Motor neuron (in vitro differentiated cells): ENCODE measurements around the gene AFG1L. TPM values are rescaled to one million over a fixed set of nuclear protein-coding genes. Genes with fewer than 3 reads are reported as not detected.
"Not testable (repeated sequence)": the region's sequence is repeated elsewhere in the genome, so short reads cannot be mapped to it uniquely, and the experiment has no call there.

Experiments used
- ATAC-seq, 8 experiments: fragments of 200-7000 bp; cut with Tn5 transposase; replicated peaks in 6 of 8; 2 replicates each; pipeline ENCODE4 v1.8.0; 2021; ENCODE audit warnings: mild to moderate bottlenecking in 8 of 8, moderate library complexity in 8 of 8
- H3K27ac ChIP-seq, 2 donors: fragments of 250-450 bp; sonication (Bioruptor Pico); 2 replicates each; pipeline ENCODE4 v1.9.0; 2021; ENCODE audit warnings: antibody characterized with exemption in 2 of 2, mild to moderate bottlenecking in 2 of 2, moderate library complexity in 1 of 2
- H3K4me1 ChIP-seq, 2 donors: fragments of 250-450 bp; sonication (Bioruptor Pico); replicated peaks in 1 of 2; 2 replicates each; pipeline ENCODE4 v1.6.1; 2021; ENCODE audit warnings: antibody characterized with exemption in 2 of 2, mild to moderate bottlenecking in 2 of 2, moderate library complexity in 1 of 2
- H3K4me3 ChIP-seq, 5 donors: fragments of 250-450 bp; sonication (Bioruptor Pico); 2 replicates each; pipeline ENCODE4 v1.9.0; 2021; ENCODE audit warnings: antibody characterized with exemption in 5 of 5, mild to moderate bottlenecking in 5 of 5, moderate library complexity in 4 of 5
- WGBS, 10 experiments: fragments of 450-650 bp; shearing (Covaris generic); methylation state at CpG; one replicate each; pipeline ENCODE4 v1.0.0; 2022; 5-methylcytosine and 5-hydroxymethylcytosine counted together
- in situ Hi-C, 9 experiments: fragments of 400-800 bp; cut with MboI; loops; one replicate each; pipeline ENCODE4 v1.15.0; 2021; ENCODE audit warnings: low sequenced_read_pairs in 9 of 9, low pct_unique_long_range_greater_than_20kb in 2 of 9; ENCODE audit not compliant: unreplicated experiment in 9 of 9
- total RNA-seq, 8 experiments: library from RNA; unstranded; fragments of 300-600 nt; gene quantifications; 2 replicates each; pipeline versions ENCODE4 v1.2.3 to v1.2.4, GENCODE V29; 2022

The AFG1L gene
- total RNA-seq, 8 experiments from 2014 or later, result 4.3 to 17.4 (median 7.2) TPM

GRCh38 chr6:108510461-108511319, 215.8 kb downstream of the AFG1L start:
- H3K4me3 ChIP-seq, result no peak overlapping the region
- in situ Hi-C loops, result loop anchor here in 1 of 9 experiments (25.0 kb wide), 1 partner anchor 423 kb away; no protein-coding TSS in a partner anchor
- ATAC-seq, result peak in 6 of 8 experiments; percentile 32 to 66 (median 59)
- H3K4me1 ChIP-seq, result no peaks in the 10 kb centered on the region
- 44 to 89% (median 69%) methylated on average over 1 to 5 of the region's 5 CpGs; no CpG with 5 or more reads in 1 of the 10 experiments for WGBS, 10 experiments
- H3K27ac ChIP-seq, result no peak overlapping the region

- in situ Hi-C loops, result loop anchor here in 1 of 9 experiments (25.0 kb wide), 1 partner anchor 432 kb away; no protein-coding TSS in a partner anchor
- Histone ChIP-seq H3K27ac (no peak overlapping the region), H3K4me1 (no peaks in the 10 kb centered on the region), H3K4me3 (no peak overlapping the region)
- 20 to 96% (median 78%) methylated on average over 1 to 4 of the region's 5 CpGs for WGBS, 10 experiments
- ATAC-seq, result peak in 3 of 8 experiments; percentile 73 to 100 (median 97)
These were observed 224.1 kb downstream of the AFG1L start for GRCh38 chr6:108518714-108519576.

- in situ Hi-C loops, result loop anchor here in 3 of 9 experiments (10.0 to 25.0 kb wide), 2 partner anchors 407 to 434 kb away; no protein-coding TSS in a partner anchor
- Histone ChIP-seq H3K4me1 (peaks cover 3 to 8% of the 10 kb centered on the region in 2 donors), H3K4me3 (no peak overlapping the region), H3K27ac (no peak overlapping the region)
- no peak for ATAC-seq
- 73 to 100% (median 86%) methylated on average over 1 of the region's 1 CpG; no CpG with 5 or more reads in 3 of the 10 experiments for WGBS, 10 experiments
These were observed 226.8 kb downstream of the AFG1L start for GRCh38 chr6:108521616-108522107.

- ATAC-seq, result no peak
- Histone ChIP-seq H3K4me1 (peaks cover 3 to 8% of the 10 kb centered on the region in 2 donors), H3K27ac (no peak overlapping the region), H3K4me3 (no peak overlapping the region)
- 82 to 100% (median 93%) methylated on average over 1 to 2 of the region's 2 CpGs for WGBS, 10 experiments
- in situ Hi-C loops, result loop anchor here in 3 of 9 experiments (10.0 to 25.0 kb wide), 2 partner anchors 409 to 436 kb away; no protein-coding TSS in a partner anchor
These were observed 228.8 kb downstream of the AFG1L start for GRCh38 chr6:108523697-108524096.

GRCh38 chr6:108524528-108525248, 229.8 kb downstream of the AFG1L start:
- H3K4me3 ChIP-seq, result no peak overlapping the region
- peaks cover 3 to 8% of the 10 kb centered on the region in 2 donors for H3K4me1 ChIP-seq
- in situ Hi-C loops, result loop anchor here in 8 of 9 experiments (10.0 to 25.0 kb wide), 8 partner anchors 313 to 888 kb away; partner anchors contain the start of genes ARMC2 (in 4 of the 8), CEP57L1 (in 1 of the 8) and SESN1 (in 1 of the 8)
- ATAC-seq, result peak in 3 of 8 experiments; percentile 74 to 90 (median 89)
- no peak overlapping the region for H3K27ac ChIP-seq
- WGBS, 10 experiments, result 23 to 100% (median 75%) methylated on average over 1 to 5 of the region's 5 CpGs

GRCh38 chr6:108526739-108527174, 231.9 kb downstream of the AFG1L start:
- 0 to 71% (median 45%) methylated on average over 1 to 4 of the region's 7 CpGs; no CpG with 5 or more reads in 4 of the 10 experiments for WGBS, 10 experiments
- ATAC-seq, result peak in 7 of 8 experiments; percentile 38 to 53 (median 44)
- H3K27ac ChIP-seq, result no peak overlapping the region
- H3K4me1 ChIP-seq, result peaks cover 3 to 8% of the 10 kb centered on the region in 2 donors
- in situ Hi-C loops, result loop anchor here in 8 of 9 experiments (10.0 to 25.0 kb wide), 7 partner anchors 311 to 886 kb away; partner anchors contain the start of genes ARMC2 (in 4 of the 8), CEP57L1 (in 1 of the 8) and SESN1 (in 1 of the 8)
- no peak overlapping the region for H3K4me3 ChIP-seq

- ATAC-seq, result no peak
- H3K27ac ChIP-seq, result no peak overlapping the region
- WGBS, 10 experiments, result 52 to 100% (median 61%) methylated on average over 1 to 3 of the region's 3 CpGs
- H3K4me1 ChIP-seq, result peaks cover 3 to 8% of the 10 kb centered on the region in 2 donors
- in situ Hi-C loops, result loop anchor here in 8 of 9 experiments (10.0 to 25.0 kb wide), 7 partner anchors 308 to 883 kb away; partner anchors contain the start of genes ARMC2 (in 4 of the 8), CEP57L1 (in 1 of the 8) and SESN1 (in 1 of the 8)
- no peak overlapping the region for H3K4me3 ChIP-seq
These were observed 234.0 kb downstream of the AFG1L start for GRCh38 chr6:108528878-108529277.

GRCh38 chr6:108531332-108531731, 236.5 kb downstream of the AFG1L start:
- H3K4me1 ChIP-seq, result no peaks in the 10 kb centered on the region
- no peak overlapping the region for H3K27ac ChIP-seq
- in situ Hi-C loops, result loop anchor here in 8 of 9 experiments (25.0 kb wide), 6 partner anchors 306 to 881 kb away; partner anchors contain the start of genes ARMC2 (in 4 of the 8), CEP57L1 (in 1 of the 8) and SESN1 (in 1 of the 8)
- H3K4me3 ChIP-seq, result no peak overlapping the region
- 40 to 100% (median 71%) methylated on average over 1 of the region's 1 CpG; no CpG with 5 or more reads in 3 of the 10 experiments for WGBS, 10 experiments
- no peak for ATAC-seq

GRCh38 chr6:108535114-108535742, 240.4 kb downstream of the AFG1L start:
- 59 to 100% (median 95%) methylated on average over 1 to 8 of the region's 11 CpGs; no CpG with 5 or more reads in 4 of the 10 experiments for WGBS, 10 experiments
- in situ Hi-C loops, result loop anchor here in 8 of 9 experiments (25.0 kb wide), 6 partner anchors 302 to 877 kb away; partner anchors contain the start of genes ARMC2 (in 4 of the 8), CEP57L1 (in 1 of the 8) and SESN1 (in 1 of the 8)
- Histone ChIP-seq H3K27ac (no peak overlapping the region), H3K4me1 (no peaks in the 10 kb centered on the region), H3K4me3 (no peak overlapping the region)
- peak in 1 of 8 experiments; percentile 52 for ATAC-seq

GRCh38 chr6:108535920-108536535, 241.2 kb downstream of the AFG1L start:
- H3K4me1 ChIP-seq, ATAC-seq: not testable (repeated sequence)
- in situ Hi-C loops, result loop anchor here in 8 of 9 experiments (25.0 kb wide), 6 partner anchors 301 to 876 kb away; partner anchors contain the start of genes ARMC2 (in 4 of the 8), CEP57L1 (in 1 of the 8) and SESN1 (in 1 of the 8)

More at GRCh38 chr6:108535920-108536535, 241.2 kb downstream of the AFG1L start:
- 60 to 100% (median 83%) methylated on average over 1 to 3 of the region's 4 CpGs for WGBS, 10 experiments
- not testable (repeated sequence) for H3K27ac ChIP-seq, H3K4me3 ChIP-seq
